ENCODE measurements around the gene KRT33A. TPM values are rescaled to one million over a fixed set of nuclear protein-coding genes. Genes with fewer than 3 reads are reported as not detected.

The KRT33A gene
- total and polyA plus RNA-seq, 2 experiments from 2014 or later, result not detected

DNA sequence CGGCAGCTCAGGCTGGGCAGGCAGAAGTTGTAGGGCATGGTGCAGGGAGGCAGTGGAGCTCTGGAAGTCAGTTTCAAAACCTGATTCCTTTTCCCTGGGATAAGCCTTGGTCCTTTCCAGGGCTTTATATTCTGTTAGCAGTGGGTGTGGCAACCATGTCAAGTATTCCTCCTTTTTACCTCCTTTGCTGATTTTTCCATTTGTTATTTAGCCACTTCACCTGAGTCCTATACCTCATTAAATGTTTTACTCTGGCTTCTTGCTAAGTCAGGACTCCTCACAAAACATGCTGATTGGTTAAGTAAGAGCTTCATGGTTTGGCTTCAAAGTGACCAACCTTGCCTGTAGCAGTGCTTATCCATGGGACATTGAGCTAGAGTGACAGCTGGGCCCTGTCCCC is 19.1 kb upstream of the KRT33A start, which contains the start of gene KRT33B:
TSS of gene KRT33B (minus strand) at position 101 of the 400 bp plus-strand sequence. CDS start at position 38, 63 bp downstream.
- Mint-ChIP-seq H3K4me1 (no peaks in the 10 kb centered on the region), H3K36me3 (ENCODE audit: low read depth) (no peaks in the 10 kb centered on the region), H3K27ac (no peak within 1 kb of the TSS), H3K4me3 (no peak within 1 kb of the TSS), H3K27me3 (ENCODE audit: insufficient read depth, low read depth, poor library complexity) (no peaks in the 10 kb centered on the region), H3K9me3 (no peaks in the 10 kb centered on the region; the same call in 2 of the 3 replicates)
- Histone ChIP-seq H3K9me2 (ENCODE audit: insufficient read depth) (no peaks in the 10 kb centered on the region), H3K4me1 (ENCODE audit: insufficient read depth) (no peaks in the 10 kb centered on the region), H4K20me1 (replicated peaks; ENCODE audit: insufficient read depth) (no peaks in the 10 kb centered on the region), H3K79me2 (replicated peaks; ENCODE audit: insufficient read depth) (no peaks in the 10 kb centered on the region), H3F3A (replicated peaks; ENCODE audit: low read depth) (no peaks in the 10 kb centered on the region), H3K27ac (ENCODE audit: low read depth) (no peak within 1 kb of the TSS), H3K4me2 (no peak within 1 kb of the TSS), H3K27me3 (ENCODE audit: insufficient read depth) (no peaks in the 10 kb centered on the region), H3K4me3 (no peak within 1 kb of the TSS), H3K36me3 (ENCODE audit: insufficient read depth) (no peaks in the 10 kb centered on the region), H2AFZ (no peak within 1 kb of the TSS)
- no peak for DNase-seq (ENCODE audit: low spot score)
- no peak for TF ChIP-seq EZH2 (IDR thresholded peaks at IDR 0.05; ENCODE audit: low read depth, unreplicated experiment)
- TF ChIP-seq STAT1 (IDR thresholded peaks at IDR 0.05; ENCODE audit: unreplicated experiment), result no peak
- TF ChIP-seq, protein P1, sequence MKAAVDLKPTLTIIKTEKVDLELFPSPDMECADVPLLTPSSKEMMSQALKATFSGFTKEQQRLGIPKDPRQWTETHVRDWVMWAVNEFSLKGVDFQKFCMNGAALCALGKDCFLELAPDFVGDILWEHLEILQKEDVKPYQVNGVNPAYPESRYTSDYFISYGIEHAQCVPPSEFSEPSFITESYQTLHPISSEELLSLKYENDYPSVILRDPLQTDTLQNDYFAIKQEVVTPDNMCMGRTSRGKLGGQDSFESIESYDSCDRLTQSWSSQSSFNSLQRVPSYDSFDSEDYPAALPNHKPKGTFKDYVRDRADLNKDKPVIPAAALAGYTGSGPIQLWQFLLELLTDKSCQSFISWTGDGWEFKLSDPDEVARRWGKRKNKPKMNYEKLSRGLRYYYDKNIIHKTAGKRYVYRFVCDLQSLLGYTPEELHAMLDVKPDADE (IDR thresholded peaks at IDR 0.05), result no peak
- no peak for TF ChIP-seq EZH2phosphoT487 (IDR thresholded peaks at IDR 0.05; ENCODE audit: unreplicated experiment)
- TF ChIP-seq, protein P2, sequence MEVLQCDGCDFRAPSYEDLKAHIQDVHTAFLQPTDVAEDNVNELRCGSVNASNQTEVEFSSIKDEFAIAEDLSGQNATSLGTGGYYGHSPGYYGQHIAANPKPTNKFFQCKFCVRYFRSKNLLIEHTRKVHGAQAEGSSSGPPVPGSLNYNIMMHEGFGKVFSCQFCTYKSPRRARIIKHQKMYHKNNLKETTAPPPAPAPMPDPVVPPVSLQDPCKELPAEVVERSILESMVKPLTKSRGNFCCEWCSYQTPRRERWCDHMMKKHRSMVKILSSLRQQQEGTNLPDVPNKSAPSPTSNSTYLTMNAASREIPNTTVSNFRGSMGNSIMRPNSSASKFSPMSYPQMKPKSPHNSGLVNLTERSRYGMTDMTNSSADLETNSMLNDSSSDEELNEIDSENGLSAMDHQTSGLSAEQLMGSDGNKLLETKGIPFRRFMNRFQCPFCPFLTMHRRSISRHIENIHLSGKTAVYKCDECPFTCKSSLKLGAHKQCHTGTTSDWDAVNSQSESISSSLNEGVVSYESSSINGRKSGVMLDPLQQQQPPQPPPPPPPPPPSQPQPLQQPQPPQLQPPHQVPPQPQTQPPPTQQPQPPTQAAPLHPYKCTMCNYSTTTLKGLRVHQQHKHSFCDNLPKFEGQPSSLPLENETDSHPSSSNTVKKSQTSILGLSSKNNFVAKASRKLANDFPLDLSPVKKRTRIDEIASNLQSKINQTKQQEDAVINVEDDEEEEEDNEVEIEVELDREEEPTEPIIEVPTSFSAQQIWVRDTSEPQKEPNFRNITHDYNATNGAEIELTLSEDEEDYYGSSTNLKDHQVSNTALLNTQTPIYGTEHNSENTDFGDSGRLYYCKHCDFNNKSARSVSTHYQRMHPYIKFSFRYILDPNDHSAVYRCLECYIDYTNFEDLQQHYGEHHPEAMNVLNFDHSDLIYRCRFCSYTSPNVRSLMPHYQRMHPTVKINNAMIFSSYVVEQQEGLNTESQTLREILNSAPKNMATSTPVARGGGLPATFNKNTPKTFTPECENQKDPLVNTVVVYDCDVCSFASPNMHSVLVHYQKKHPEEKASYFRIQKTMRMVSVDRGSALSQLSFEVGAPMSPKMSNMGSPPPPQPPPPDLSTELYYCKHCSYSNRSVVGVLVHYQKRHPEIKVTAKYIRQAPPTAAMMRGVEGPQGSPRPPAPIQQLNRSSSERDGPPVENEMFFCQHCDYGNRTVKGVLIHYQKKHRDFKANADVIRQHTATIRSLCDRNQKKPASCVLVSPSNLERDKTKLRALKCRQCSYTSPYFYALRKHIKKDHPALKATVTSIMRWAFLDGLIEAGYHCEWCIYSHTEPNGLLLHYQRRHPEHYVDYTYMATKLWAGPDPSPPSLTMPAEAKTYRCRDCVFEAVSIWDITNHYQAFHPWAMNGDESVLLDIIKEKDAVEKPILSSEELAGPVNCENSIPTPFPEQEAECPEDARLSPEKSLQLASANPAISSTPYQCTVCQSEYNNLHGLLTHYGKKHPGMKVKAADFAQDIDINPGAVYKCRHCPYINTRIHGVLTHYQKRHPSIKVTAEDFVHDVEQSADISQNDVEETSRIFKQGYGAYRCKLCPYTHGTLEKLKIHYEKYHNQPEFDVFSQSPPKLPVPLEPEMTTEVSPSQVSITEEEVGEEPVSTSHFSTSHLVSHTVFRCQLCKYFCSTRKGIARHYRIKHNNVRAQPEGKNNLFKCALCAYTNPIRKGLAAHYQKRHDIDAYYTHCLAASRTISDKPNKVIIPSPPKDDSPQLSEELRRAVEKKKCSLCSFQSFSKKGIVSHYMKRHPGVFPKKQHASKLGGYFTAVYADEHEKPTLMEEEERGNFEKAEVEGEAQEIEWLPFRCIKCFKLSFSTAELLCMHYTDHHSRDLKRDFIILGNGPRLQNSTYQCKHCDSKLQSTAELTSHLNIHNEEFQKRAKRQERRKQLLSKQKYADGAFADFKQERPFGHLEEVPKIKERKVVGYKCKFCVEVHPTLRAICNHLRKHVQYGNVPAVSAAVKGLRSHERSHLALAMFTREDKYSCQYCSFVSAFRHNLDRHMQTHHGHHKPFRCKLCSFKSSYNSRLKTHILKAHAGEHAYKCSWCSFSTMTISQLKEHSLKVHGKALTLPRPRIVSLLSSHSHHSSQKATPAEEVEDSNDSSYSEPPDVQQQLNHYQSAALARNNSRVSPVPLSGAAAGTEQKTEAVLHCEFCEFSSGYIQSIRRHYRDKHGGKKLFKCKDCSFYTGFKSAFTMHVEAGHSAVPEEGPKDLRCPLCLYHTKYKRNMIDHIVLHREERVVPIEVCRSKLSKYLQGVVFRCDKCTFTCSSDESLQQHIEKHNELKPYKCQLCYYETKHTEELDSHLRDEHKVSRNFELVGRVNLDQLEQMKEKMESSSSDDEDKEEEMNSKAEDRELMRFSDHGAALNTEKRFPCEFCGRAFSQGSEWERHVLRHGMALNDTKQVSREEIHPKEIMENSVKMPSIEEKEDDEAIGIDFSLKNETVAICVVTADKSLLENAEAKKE (CRISPR knock-in tag; IDR thresholded peaks at IDR 0.05), result no peak
- no peak for TF ChIP-seq NANOG (IDR thresholded peaks at IDR 0.05; ENCODE audit: borderline replicate concordance)
- no peak for TF ChIP-seq ZNF114 (CRISPR knock-in tag; IDR thresholded peaks at IDR 0.05)
- ATAC-seq, result no peak

Measured in GM23338 (cell line).